Smooth muscle cell (in vitro differentiated cells): ENCODE results near the gene MSANTD1. TPM values are rescaled to one million over a fixed set of nuclear protein-coding genes. Genes with fewer than 3 reads are reported as not detected.

Experiments used
- DNase-seq: peaks from one replicate; lab custom pipeline; 2025; ENCODE audit not compliant: unreplicated experiment; lab: John Stamatoyannopoulos, UW
- H2AFZ ChIP-seq: fragments of 200-600 bp; sonication (generic); 2 replicates; pipeline ENCODE4 v1.6.0; 2016; ENCODE audit warnings: antibody characterized with exemption, low read depth, mild to moderate bottlenecking
- H3F3A ChIP-seq: fragments of 200-600 bp; sonication (generic); 2 replicates; pipeline ENCODE4 v1.6.0; 2017; ENCODE audit warnings: antibody characterized with exemption, low read depth
- H3K27ac ChIP-seq: fragments of 200-600 bp; sonication (generic); 2 replicates; pipeline ENCODE4 v1.5.1; 2016; ENCODE audit warnings: low read depth, mild to moderate bottlenecking
- H3K27me3 ChIP-seq: fragments of 200-600 bp; sonication (generic); 2 replicates; pipeline ENCODE4 v1.6.1; 2016; ENCODE audit warnings: low read depth, mild to moderate bottlenecking
- H3K36me3 ChIP-seq: fragments of 200-600 bp; sonication (generic); 2 replicates; pipeline ENCODE4 v1.5.1; 2016; ENCODE audit warnings: low read depth
- H3K4me1 ChIP-seq: fragments of 200-600 bp; sonication (generic); 2 replicates; pipeline ENCODE4 v1.5.1; 2016; ENCODE audit warnings: low read depth
- H3K4me2 ChIP-seq: fragments of 200-600 bp; sonication (generic); 2 replicates; pipeline ENCODE4 v1.6.0; 2016; ENCODE audit warnings: mild to moderate bottlenecking
- H3K4me3 ChIP-seq: fragments of 200-600 bp; sonication (generic); 2 replicates; pipeline ENCODE4 v1.5.1; 2016; ENCODE audit warnings: mild to moderate bottlenecking
- H3K79me2 ChIP-seq: fragments of 200-600 bp; sonication (generic); 2 replicates; pipeline ENCODE4 v1.6.0; 2016; ENCODE audit warnings: low read depth, mild to moderate bottlenecking
- H3K9ac ChIP-seq: fragments of 200-600 bp; sonication (generic); 2 replicates; pipeline ENCODE4 v1.6.0; 2016; ENCODE audit warnings: low read depth
- H3K9me3 ChIP-seq: fragments of 200-600 bp; sonication (generic); replicated peaks from 2 replicates; pipeline ENCODE4 v1.5.1; 2016; ENCODE audit warnings: low read depth
- H4K20me1 ChIP-seq: fragments of 200-600 bp; sonication (generic); 2 replicates; pipeline ENCODE4 v1.6.0; 2016; ENCODE audit warnings: low read depth
- CTCF ChIP-seq: fragments of 200-600 bp; sonication (generic); IDR thresholded peaks from 2 replicates; pipeline ENCODE4 v1.5.1; 2017; ENCODE audit warnings: borderline replicate concordance, mild to moderate bottlenecking, antibody characterized with exemption; ENCODE audit not compliant: insufficient read depth, poor library complexity, severe bottlenecking
- WGBS: methylation state at CpG from one replicate; pipeline ENCODE4 v1.1.7; 2016; ENCODE audit warnings: low lambda C conversion rate; 5-methylcytosine and 5-hydroxymethylcytosine counted together
- polyA plus RNA-seq: library from polyadenylated mRNA; unstranded; fragments of >200 nt; fragmentation: Nextera tagmentation; extraction: Ambion mirVana; gene quantifications from 2 replicates; pipeline ENCODE4 v1.2.1, GENCODE V29; 2016
- total RNA-seq: library from RNA; depleted of rRNA; stranded (reverse); fragments of >200 nt; gene quantifications from 2 replicates; pipeline ENCODE4 v1.2.3, GENCODE V29; 2014

Gene MSANTD1
- total and polyA plus RNA-seq, 2 experiments from 2014 or later, result 0.30 to 1.4 TPM

- DNase-seq, result no peak
- Histone ChIP-seq H2AFZ (no peak overlapping the region), H3F3A (no peaks in the 10 kb centered on the region), H3K36me3 (peaks cover 7% of the 10 kb centered on the region), H3K4me2 (no peak overlapping the region), H3K4me1 (no peaks in the 10 kb centered on the region), H3K9me3 (no peaks in the 10 kb centered on the region), H3K4me3 (no peak overlapping the region), H3K27me3 (no peaks in the 10 kb centered on the region), H3K79me2 (no peaks in the 10 kb centered on the region), H3K27ac (no peak overlapping the region), H3K9ac (no peak overlapping the region), H4K20me1 (no peaks in the 10 kb centered on the region)
- TF ChIP-seq CTCF, result no peak
- WGBS, result 97% methylated on average over 12 of the region's 12 CpGs
Measured at GRCh38 chr4:3212391-3213105, 36.4 kb upstream of the MSANTD1 start.

GRCh38 chr4:3213106-3213425, 35.9 kb upstream of the MSANTD1 start:
- no peaks in the 10 kb centered on the region for H3K4me1 ChIP-seq
- WGBS, result 97% methylated on average over 4 of the region's 4 CpGs
- no peak overlapping the region for H2AFZ ChIP-seq
- H3K9ac ChIP-seq, result no peak overlapping the region
- no peak for TF ChIP-seq CTCF
- no peaks in the 10 kb centered on the region for H4K20me1 ChIP-seq
- DNase-seq, result no peak
- H3K4me2 ChIP-seq, result no peak overlapping the region
- H3K36me3 ChIP-seq, result peaks cover 2% of the 10 kb centered on the region
- no peaks in the 10 kb centered on the region for H3K9me3 ChIP-seq
- H3F3A ChIP-seq, result no peaks in the 10 kb centered on the region
- no peak overlapping the region for H3K4me3 ChIP-seq
- no peaks in the 10 kb centered on the region for H3K79me2 ChIP-seq
- no peaks in the 10 kb centered on the region for H3K27me3 ChIP-seq
- no peak overlapping the region for H3K27ac ChIP-seq

GRCh38 chr4:3213661-3214250, 35.2 kb upstream of the MSANTD1 start:
- Histone ChIP-seq H3K9ac (no peak overlapping the region), H3K27ac (no peak overlapping the region), H3K36me3 (peaks cover 2% of the 10 kb centered on the region), H3K4me2 (no peak overlapping the region), H3F3A (no peaks in the 10 kb centered on the region), H2AFZ (no peak overlapping the region), H3K27me3 (no peaks in the 10 kb centered on the region), H3K79me2 (no peaks in the 10 kb centered on the region), H4K20me1 (no peaks in the 10 kb centered on the region), H3K9me3 (no peaks in the 10 kb centered on the region), H3K4me3 (no peak overlapping the region), H3K4me1 (no peaks in the 10 kb centered on the region)
- WGBS, result 98% methylated on average over 15 of the region's 15 CpGs
- DNase-seq, result no peak
- TF ChIP-seq CTCF, result no peak

GRCh38 chr4:3215256-3215655, 33.7 kb upstream of the MSANTD1 start:
- Histone ChIP-seq H3K36me3 (peaks cover 2% of the 10 kb centered on the region), H3K9me3 (no peaks in the 10 kb centered on the region), H3K4me3 (no peak overlapping the region), H3K4me2 (no peak overlapping the region), H3K27ac (no peak overlapping the region), H3K79me2 (no peaks in the 10 kb centered on the region), H4K20me1 (no peaks in the 10 kb centered on the region), H3F3A (no peaks in the 10 kb centered on the region), H3K4me1 (no peaks in the 10 kb centered on the region), H3K27me3 (no peaks in the 10 kb centered on the region), H3K9ac (no peak overlapping the region), H2AFZ (no peak overlapping the region)
- TF ChIP-seq CTCF, result no peak
- DNase-seq, result no peak
- 93% methylated on average over 12 of the region's 12 CpGs for WGBS
